ENCODE results near the gene CCDC28A.
"Not testable (repeated sequence)": the region's sequence is repeated elsewhere in the genome, so short reads cannot be mapped to it uniquely, and the experiment has no call there.

Gene CCDC28A

GRCh38 chr6:138773177-138774091 is at the start of gene CCDC28A:
Gene CCDC28A, plus strand, starts transcription at chr6:138773769. Its CDS starts 2,352 bp downstream, at chr6:138776121.
- DNase-seq, result peak; percentile 82

- no peak for DNase-seq
These were observed 49.6 kb upstream of the CCDC28A start for GRCh38 chr6:138724015-138724414.

GRCh38 chr6:138726066-138726756 is 47.4 kb upstream of the CCDC28A start:
- no peak for DNase-seq

GRCh38 chr6:138726757-138727097 is 46.8 kb upstream of the CCDC28A start:
- DNase-seq, result no peak

- DNase-seq, result no peak
These were observed 46.4 kb upstream of the CCDC28A start for GRCh38 chr6:138727182-138727581.

GRCh38 chr6:138728662-138729061 is 44.9 kb upstream of the CCDC28A start:
- no peak for DNase-seq

GRCh38 chr6:138730037-138730436 is 43.5 kb upstream of the CCDC28A start:
- DNase-seq, result not testable (repeated sequence)

GRCh38 chr6:138734585-138734984 is 39.0 kb upstream of the CCDC28A start:
- DNase-seq, result no peak

GRCh38 chr6:138736640-138737039 is 36.9 kb upstream of the CCDC28A start:
- no peak for DNase-seq

- DNase-seq, result no peak
These were observed 21.6 kb upstream of the CCDC28A start for GRCh38 chr6:138752017-138752416.

- no peak for DNase-seq
These were observed 16.4 kb upstream of the CCDC28A start for GRCh38 chr6:138757136-138757535.

- DNase-seq, result no peak
These were observed 7.5 kb upstream of the CCDC28A start for GRCh38 chr6:138765896-138766655.

GRCh38 chr6:138769102-138769676 is 4.4 kb upstream of the CCDC28A start:
- no peak for DNase-seq

- DNase-seq, result no peak
These were observed 883 bp upstream of the CCDC28A start for GRCh38 chr6:138772596-138773176.

- DNase-seq, result no peak
These were observed 801 bp downstream of the CCDC28A start for GRCh38 chr6:138774370-138774769.

GRCh38 chr6:138776659-138777058 is 3.1 kb downstream of the CCDC28A start:
- DNase-seq, result no peak

GRCh38 chr6:138778331-138778730 is 4.8 kb downstream of the CCDC28A start:
- no peak for DNase-seq

- no peak for DNase-seq
These were observed 8.7 kb downstream of the CCDC28A start for GRCh38 chr6:138782243-138782642.

GRCh38 chr6:138785079-138785478 is 11.5 kb downstream of the CCDC28A start:
- no peak for DNase-seq

GRCh38 chr6:138785980-138786379 is 12.4 kb downstream of the CCDC28A start:
- no peak for DNase-seq

GRCh38 chr6:138787138-138787537 is 13.6 kb downstream of the CCDC28A start:
- DNase-seq, result no peak

- DNase-seq, result peak; percentile 6
These were observed 22.4 kb downstream of the CCDC28A start, which contains the start of gene ECT2L for GRCh38 chr6:138795809-138796603. Gene ECT2L, plus strand, starts transcription at chr6:138796087. Its CDS starts 17,188 bp downstream, at chr6:138813275.
